HEK293T (cell line): ENCODE results near the gene MX1.
"Not testable (repeated sequence)": the region's sequence is repeated elsewhere in the genome, so short reads cannot be mapped to it uniquely, and the experiment has no call there.

ENCODE experiments used
- ARNT ChIP-seq: fragments of 450-650 bp; IDR thresholded peaks from 2 replicates; pipeline ENCODE4 v1.6.1; 2017; ENCODE audit warnings: mild to moderate bottlenecking
- BHLHE40 ChIP-seq: fragments of 450-650 bp; IDR thresholded peaks from 2 replicates; pipeline ENCODE4 v1.6.1; 2016; ENCODE audit warnings: mild to moderate bottlenecking, moderate library complexity, borderline replicate concordance
- ELF4 ChIP-seq: fragments of 450-650 bp; IDR thresholded peaks from 2 replicates; pipeline ENCODE4 v1.6.1; 2017; ENCODE audit warnings: antibody characterized with exemption
- FOXK2 ChIP-seq: fragments of 450-650 bp; IDR thresholded peaks from 2 replicates; pipeline ENCODE4 v1.6.1; 2016; ENCODE audit warnings: mild to moderate bottlenecking
- FOXM1 ChIP-seq: fragments of 450-650 bp; IDR thresholded peaks from 2 replicates; pipeline ENCODE4 v1.6.1; 2017; ENCODE audit warnings: mild to moderate bottlenecking, borderline replicate concordance
- HDGF ChIP-seq: fragments of 450-650 bp; IDR thresholded peaks from 2 replicates; pipeline ENCODE4 v1.6.1; 2017; ENCODE audit warnings: antibody characterized with exemption, borderline replicate concordance
- SP1 ChIP-seq: fragments of 450-650 bp; IDR thresholded peaks from 2 replicates; pipeline ENCODE4 v1.6.1; 2017

DNA sequence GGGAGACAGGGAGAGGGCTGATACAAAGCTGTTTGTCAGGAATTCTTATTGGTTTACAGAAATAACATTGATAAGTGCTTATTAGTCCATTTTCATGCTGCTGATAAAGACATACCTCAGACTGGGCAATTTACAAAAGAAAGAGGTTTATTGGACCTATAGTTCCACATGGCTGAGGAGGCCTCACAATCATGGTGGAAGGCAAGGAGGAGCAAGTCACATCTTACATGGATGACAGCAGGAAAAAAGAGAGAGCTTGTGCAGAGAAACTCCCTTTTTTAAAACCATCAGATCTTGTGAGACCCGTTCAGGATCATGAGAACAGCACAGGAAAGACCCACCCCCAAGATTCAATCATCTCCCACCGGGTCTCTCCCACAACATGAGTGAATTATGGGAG lies 8.5 kb upstream of the MX1 start:
- not testable (repeated sequence) for TF ChIP-seq FOXM1, BHLHE40, ELF4, FOXK2, ARNT, SP1, HDGF
